Mucosa of rectum (tissue), 2 donors: ENCODE data around the gene TFAM.
A peak's percentile ranks its signal among the peaks of the same experiment; 100 is the strongest.

Source experiments
- H3K27ac ChIP-seq, 2 donors: one replicate each; pipeline ENCODE4 v1.7.0; 2013; ENCODE audit warnings: inconsistent platforms in 2 of 2, low read depth in 2 of 2, low read length in 2 of 2
- H3K27me3 ChIP-seq, 2 donors: one replicate each; pipeline ENCODE4 v1.7.0; 2013; ENCODE audit warnings: low read length in 2 of 2; ENCODE audit not compliant: control insufficient read depth in 2 of 2, insufficient read depth in 2 of 2
- H3K36me3 ChIP-seq, 2 donors: one replicate each; pipeline ENCODE4 v1.7.0; 2013; ENCODE audit warnings: low read length in 2 of 2; ENCODE audit not compliant: control insufficient read depth in 2 of 2, insufficient read depth in 2 of 2
- H3K4me1 ChIP-seq, 2 donors: one replicate each; pipeline ENCODE4 v1.7.0; 2013; ENCODE audit warnings: low read length in 2 of 2, mild to moderate bottlenecking in 1 of 2; ENCODE audit not compliant: control insufficient read depth in 2 of 2, insufficient read depth in 2 of 2
- H3K4me3 ChIP-seq, 2 donors: one replicate each; pipeline ENCODE4 v1.7.0; 2013; ENCODE audit warnings: low read length in 2 of 2
- H3K9ac ChIP-seq, 2 donors: one replicate each; pipeline ENCODE4 v1.7.0; 2013; ENCODE audit warnings: low read length in 2 of 2, low read depth in 1 of 2, mild to moderate bottlenecking in 1 of 2
- H3K9me3 ChIP-seq, 2 donors: one replicate each; pipeline ENCODE4 v1.7.0; 2013; ENCODE audit warnings: low read length in 2 of 2; ENCODE audit not compliant: control insufficient read depth in 2 of 2
- donor health status: healthy.
- donor health status: Normal muscosa, but diverticular disease.

Gene TFAM

GRCh38 chr10:58384999-58385783 is at the start of gene TFAM:
Gene TFAM, plus strand, starts transcription at chr10:58385410. Its CDS starts 138 bp downstream, at chr10:58385548.
- Histone ChIP-seq H3K4me1 (peaks cover 11 to 12% of the 10 kb centered on the region in 2 donors), H3K4me3 (peak within 1 kb of the TSS; percentile 91 to 98), H3K36me3 (peaks cover 17 to 20% of the 10 kb centered on the region in 2 donors), H3K27me3 (no peaks in the 10 kb centered on the region), H3K9me3 (no peaks in the 10 kb centered on the region), H3K9ac (peak within 1 kb of the TSS; percentile 86 to 92), H3K27ac (peak within 1 kb of the TSS; percentile 80 to 86)

- no peak overlapping the region for H3K27ac ChIP-seq
- no peak overlapping the region for H3K9ac ChIP-seq
- no peaks in the 10 kb centered on the region for H3K36me3 ChIP-seq
- H3K9me3 ChIP-seq: no peaks in the 10 kb centered on the region
- H3K4me3 ChIP-seq: peak overlapping the region; percentile 88 to 94
- H3K4me1 ChIP-seq: peaks cover 10 to 11% of the 10 kb centered on the region in 2 donors
- no peaks in the 10 kb centered on the region for H3K27me3 ChIP-seq
These were observed 49.0 kb upstream of the TFAM start for GRCh38 chr10:58336242-58336641.

GRCh38 chr10:58341422-58341821 is 43.8 kb upstream of the TFAM start:
- H3K4me1 ChIP-seq: peaks cover 0 to 2% of the 10 kb centered on the region in 2 donors
- H3K27ac ChIP-seq: no peak overlapping the region
- H3K4me3 ChIP-seq: no peak overlapping the region
- H3K27me3 ChIP-seq: no peaks in the 10 kb centered on the region
- H3K9ac ChIP-seq: no peak overlapping the region
- no peaks in the 10 kb centered on the region for H3K36me3 ChIP-seq
- H3K9me3 ChIP-seq: no peaks in the 10 kb centered on the region

GRCh38 chr10:58341947-58342346 is 43.3 kb upstream of the TFAM start:
- no peak overlapping the region for H3K9ac ChIP-seq
- no peaks in the 10 kb centered on the region for H3K27me3 ChIP-seq
- peaks cover 0 to 4% of the 10 kb centered on the region in 2 donors for H3K36me3 ChIP-seq
- no peak overlapping the region for H3K4me3 ChIP-seq
- H3K27ac ChIP-seq: no peak overlapping the region
- H3K4me1 ChIP-seq: peaks cover 0 to 2% of the 10 kb centered on the region in 2 donors
- no peaks in the 10 kb centered on the region for H3K9me3 ChIP-seq

GRCh38 chr10:58347967-58348366 is 37.2 kb upstream of the TFAM start:
- Histone ChIP-seq H3K4me1 (no peaks in the 10 kb centered on the region), H3K27ac (no peak overlapping the region), H3K9me3 (no peaks in the 10 kb centered on the region), H3K36me3 (peaks cover 0 to 4% of the 10 kb centered on the region in 2 donors), H3K27me3 (no peaks in the 10 kb centered on the region), H3K9ac (no peak overlapping the region), H3K4me3 (no peak overlapping the region)

- H3K9me3 ChIP-seq: no peaks in the 10 kb centered on the region
- H3K9ac ChIP-seq: no peak overlapping the region
- H3K4me1 ChIP-seq: no peaks in the 10 kb centered on the region
- no peaks in the 10 kb centered on the region for H3K27me3 ChIP-seq
- H3K36me3 ChIP-seq: peaks cover 0 to 4% of the 10 kb centered on the region in 2 donors
- H3K4me3 ChIP-seq: no peak overlapping the region
- H3K27ac ChIP-seq: no peak overlapping the region
These were observed 36.6 kb upstream of the TFAM start for GRCh38 chr10:58348571-58349033.

- Histone ChIP-seq H3K4me1 (no peaks in the 10 kb centered on the region), H3K9me3 (no peaks in the 10 kb centered on the region), H3K36me3 (peaks cover 0 to 4% of the 10 kb centered on the region in 2 donors), H3K4me3 (no peak overlapping the region), H3K9ac (no peak overlapping the region), H3K27ac (no peak overlapping the region), H3K27me3 (no peaks in the 10 kb centered on the region)
These were observed 35.2 kb upstream of the TFAM start for GRCh38 chr10:58350023-58350422.

GRCh38 chr10:58350619-58351323 is 34.4 kb upstream of the TFAM start:
- H3K27ac ChIP-seq: no peak overlapping the region
- H3K27me3 ChIP-seq: no peaks in the 10 kb centered on the region
- no peaks in the 10 kb centered on the region for H3K4me1 ChIP-seq
- H3K9me3 ChIP-seq: no peaks in the 10 kb centered on the region
- peaks cover 0 to 4% of the 10 kb centered on the region in 2 donors for H3K36me3 ChIP-seq
- H3K4me3 ChIP-seq: no peak overlapping the region
- no peak overlapping the region for H3K9ac ChIP-seq

- Histone ChIP-seq H3K36me3 (no peaks in the 10 kb centered on the region), H3K27me3 (no peaks in the 10 kb centered on the region), H3K4me1 (no peaks in the 10 kb centered on the region), H3K9ac (no peak overlapping the region), H3K27ac (no peak overlapping the region), H3K9me3 (no peaks in the 10 kb centered on the region), H3K4me3 (no peak overlapping the region)
These were observed 33.3 kb upstream of the TFAM start for GRCh38 chr10:58351616-58352578.
